GM12878 (cell line): ENCODE data around the gene E2F2. TPM values are rescaled to one million over a fixed set of nuclear protein-coding genes. Genes with fewer than 3 reads are reported as not detected.

Experiments used
- ATAC-seq: fragments of 200-7000 bp; cut with Tn5 transposase; 3 replicates; pipeline ENCODE4 v1.9.1; 2020; ENCODE audit warnings: mild to moderate bottlenecking, moderate library complexity
- BruUV-seq: library from RNA; stranded (reverse); fragments of 400-500 nt; replicated peaks from 2 replicates; lab custom pipeline; 2021; lab: Mats Ljungman, UMichigan
- CTCF ChIA-PET: fragments of 300-600 bp; sonication (Branson Sonifier 250); formaldehyde crosslinking; extraction: SDS; loops from one replicate; lab custom pipeline; 2021; ENCODE audit warnings: inconsistent platforms; lab: Yijun Ruan, JAX
- POLR2A ChIA-PET: fragments of 350-600 bp; formaldehyde crosslinking; extraction: SDS; loops from one replicate; lab custom pipeline; 2021; ENCODE audit warnings: inconsistent platforms; lab: Charles Lee
- RAD21 ChIA-PET: fragments of 300-600 bp; sonication (Branson Sonifier 250); formaldehyde crosslinking; loops from one replicate; lab custom pipeline; 2023; ENCODE audit warnings: antibody characterized with exemption; ENCODE audit not compliant: unreplicated experiment; lab: Charles Lee
- SMC1A ChIA-PET: fragments of 300-600 bp; sonication (Branson Sonifier 250); formaldehyde crosslinking; loops from one replicate; lab custom pipeline; 2023; ENCODE audit not compliant: unreplicated experiment, uncharacterized antibody; lab: Charles Lee
- DNase-seq: peaks from one replicate; pipeline ENCODE4 v3.0.0-alpha.2; 2011; ENCODE audit warnings: low read depth, low spot score
- FAIRE-seq: peaks from 3 replicates; lab custom pipeline; 2011; peaks lifted over from hg19 to GRCh38; lab: Jason Lieb, UNC
- H2AFZ ChIP-seq: 2 replicates; pipeline ENCODE4 v1.6.0; 2011; ENCODE audit warnings: low read depth, low read length, control low read depth; ENCODE audit not compliant: control insufficient read depth
- H3K27ac ChIP-seq: 2 replicates; pipeline ENCODE4 v1.5.1; 2011; ENCODE audit warnings: control low read depth; ENCODE audit not compliant: control insufficient read depth, insufficient read depth
- H3K27me3 ChIP-seq, 2 experiments: replicated peaks in 1 of 2; 2 replicates each; pipeline versions ENCODE4 v1.6.0 to v1.6.1; 2011; ENCODE audit warnings: low read length in 1 of 2; ENCODE audit not compliant: control insufficient read depth in 2 of 2, insufficient read depth in 2 of 2
- H3K36me3 ChIP-seq, 2 experiments: 2 replicates each; pipeline ENCODE4 v1.5.1; 2011; ENCODE audit warnings: low read length in 1 of 2; ENCODE audit not compliant: control insufficient read depth in 2 of 2, insufficient read depth in 2 of 2
- H3K4me1 ChIP-seq: 2 replicates; pipeline ENCODE4 v1.6.1; 2011; ENCODE audit warnings: mild to moderate bottlenecking, low read length, moderate library complexity, mixed read lengths; ENCODE audit not compliant: control insufficient read depth, insufficient read depth
- H3K4me2 ChIP-seq: 2 replicates; pipeline ENCODE4 v1.6.0; 2011; ENCODE audit warnings: control low read depth; ENCODE audit not compliant: control insufficient read depth, insufficient read depth
- H3K4me3 ChIP-seq: fragments of 200-600 bp; sonication (generic); 2 replicates; pipeline ENCODE4 v1.5.1; 2016
- H3K79me2 ChIP-seq: 2 replicates; pipeline ENCODE4 v1.6.0; 2011; ENCODE audit warnings: low read length; ENCODE audit not compliant: control insufficient read depth, insufficient read depth
- H3K9ac ChIP-seq: 2 replicates; pipeline ENCODE4 v1.8.0; 2011; ENCODE audit warnings: low read length, control low read depth, mixed read lengths; ENCODE audit not compliant: control insufficient read depth, insufficient read depth
- H3K9me3 ChIP-seq: replicated peaks from 3 replicates; pipeline ENCODE4 v1.5.1; 2011; ENCODE audit warnings: mild to moderate bottlenecking, low read length; ENCODE audit not compliant: control insufficient read depth, insufficient read depth
- H4K20me1 ChIP-seq: 2 replicates; pipeline ENCODE4 v1.6.0; 2011; ENCODE audit not compliant: control insufficient read depth, insufficient read depth
- BMI1 ChIP-seq: fragments of 450-650 bp; IDR thresholded peaks from 2 replicates; pipeline ENCODE4 v1.6.1; 2016; ENCODE audit warnings: mild to moderate bottlenecking, moderate library complexity, borderline replicate concordance
- KLF5 ChIP-seq: fragments of 450-650 bp; IDR thresholded peaks from 2 replicates; pipeline ENCODE4 v1.6.1; 2014; ENCODE audit warnings: mild to moderate bottlenecking; ENCODE audit not compliant: partially characterized antibody
- LARP7 ChIP-seq: fragments of 450-650 bp; IDR thresholded peaks from 2 replicates; pipeline ENCODE4 v1.6.1; 2017; ENCODE audit warnings: mild to moderate bottlenecking
- NFYA ChIP-seq: IDR thresholded peaks from 2 replicates; pipeline ENCODE4 v1.6.1; 2011; ENCODE audit warnings: low read depth, mild to moderate bottlenecking, low read length, improper control_type of control experiment, borderline replicate concordance
- NR2F1 ChIP-seq: fragments of 450-650 bp; conservative IDR thresholded peaks from 2 replicates; pipeline ENCODE4 v1.6.1; 2017; ENCODE audit warnings: mild to moderate bottlenecking
- PAX8 ChIP-seq: fragments of 450-650 bp; IDR thresholded peaks from 2 replicates; pipeline ENCODE4 v1.6.1; 2017; ENCODE audit warnings: mild to moderate bottlenecking, moderate library complexity
- RBBP5 ChIP-seq: fragments of 200-600 bp; sonication (generic); conservative IDR thresholded peaks from 2 replicates; pipeline ENCODE4 v1.6.1; 2016
- SMAD5 ChIP-seq: IDR thresholded peaks from 2 replicates; pipeline ENCODE4 v1.6.1; 2016; ENCODE audit warnings: antibody characterized with exemption, low read depth
- STAT3 ChIP-seq: IDR thresholded peaks from 2 replicates; pipeline ENCODE4 v1.6.1; 2011; ENCODE audit warnings: low read depth, low read length, improper control_type of control experiment
- ZZZ3 ChIP-seq: IDR thresholded peaks from 2 replicates; pipeline ENCODE4 v1.6.1; 2011; ENCODE audit warnings: low read depth; ENCODE audit not compliant: control insufficient read depth, insufficient read length
- WGBS: methylation state at CpG from one replicate; pipeline ENCODE4 v1.1.6; 2016; ENCODE audit warnings: low lambda C conversion rate; ENCODE audit not compliant: insufficient replicate concordance, insufficient coverage; ENCODE audit errors: missing lambda C conversion rate; 5-methylcytosine and 5-hydroxymethylcytosine counted together
- in situ Hi-C: fragments of 300-500 bp; cut with MboI; formaldehyde crosslinking; loops from 9 replicates; pipeline ENCODE4 v1.14.3; 2018; ENCODE audit warnings: mixed read lengths
- intact Hi-C: fragments of 100-400 bp; cut with micrococcal nuclease; formaldehyde crosslinking; loops from one replicate; pipeline ENCODE4 v1.14.2; 2022; ENCODE audit not compliant: unreplicated experiment
- polyA plus RNA-seq, 11 experiments: library from polyadenylated mRNA; depleted of rRNA in 4 of 11; unstranded in 6 of 11; stranded (reverse) in 5 of 11; fragments of >200 nt; fragmentation: Nextera tagmentation in 4 of 11; fragmentation: Illumina TruSeq in 1 of 11; extraction: Ambion mirVana in 4 of 11; extraction: Trizol in 1 of 11; gene quantifications; 1 replicate in 1 of 11; 2 replicates in 10 of 11; pipeline versions ENCODE4 v1.2.1 to v1.2.3, GENCODE V29; 2011 to 2016; ENCODE audit warnings: inconsistent platforms in 2 of 11, missing spikeins in 2 of 11, low read depth in 1 of 11
- total RNA-seq, 4 experiments: library from RNA; depleted of rRNA in 3 of 4; stranded (reverse); fragments of >200 nt in 3 of 4; fragmentation: Illumina TruSeq in 1 of 4; extraction: Trizol in 1 of 4; gene quantifications; 2 replicates each; pipeline versions ENCODE4 v1.2.1 to v1.2.3, GENCODE V29; 2013 to 2021
- TF ChIP-seq, protein P1 (sequence below): IDR thresholded peaks from 2 replicates; pipeline ENCODE4 v1.6.1; 2012; ENCODE audit warnings: improper control_type of control experiment, low read depth, low read length; ENCODE audit not compliant: insufficient replicate concordance
- TF ChIP-seq, protein P2 (sequence below): IDR thresholded peaks from 2 replicates; pipeline ENCODE4 v1.6.1; 2012; ENCODE audit warnings: mild to moderate bottlenecking, low read depth, low read length
- TF ChIP-seq, protein P3 (sequence below): fragments of 450-650 bp; IDR thresholded peaks from 2 replicates; pipeline ENCODE4 v1.6.1; 2014; ENCODE audit warnings: mild to moderate bottlenecking

Gene E2F2
- total and polyA plus RNA-seq, 10 of the 15 experiments (the other 5 are each of a cell fraction or from before 2014, with no cell fraction given), result 3.8 to 27.2 (median 14.6) TPM

DNA sequence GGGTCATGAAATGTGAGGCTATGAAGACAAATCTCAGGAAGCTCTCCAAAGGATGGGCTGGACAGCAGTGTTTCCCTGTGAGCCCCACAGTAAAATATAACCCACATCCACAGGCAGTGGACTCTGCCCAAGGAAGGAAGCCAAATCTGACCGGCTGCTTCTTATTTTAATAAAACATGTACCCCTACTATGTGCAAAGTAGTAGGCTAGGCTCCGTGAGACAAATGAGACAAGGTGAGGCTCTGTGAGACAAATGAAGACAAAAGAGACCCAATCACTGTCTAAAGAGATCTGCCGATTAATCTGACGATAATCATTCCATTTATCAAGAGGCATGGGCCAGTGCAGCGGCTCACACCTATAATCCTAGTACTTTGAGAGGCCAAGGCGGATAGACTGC, 49.1 kb downstream of the E2F2 start:
- no TSS peak for BruUV-seq
- H3K4me3 ChIP-seq, result no peak overlapping the region
- intact Hi-C loops, result no loop called here

More for the DNA sequence above, 49.1 kb downstream of the E2F2 start:
- in situ Hi-C loops, result no loop called here
- 96% methylated on average over 6 of the region's 6 CpGs for WGBS
- H3K4me2 ChIP-seq, result no peak overlapping the region
- H3K4me1 ChIP-seq, result peaks cover 15% of the 10 kb centered on the region
- ChIA-PET CTCF (interaction anchor here (1.4 kb wide), 1 partner anchor 57 kb away, joined by 5 read pairs; no protein-coding TSS in a partner anchor), SMC1A (interaction anchor here (1.7 kb wide), 2 partner anchors 13 to 15 kb away, joined by 3 to 5 read pairs; no protein-coding TSS in a partner anchor), RAD21 (interaction anchor here (1.1 kb wide), 1 partner anchor 153 kb away, joined by 3 read pairs; no protein-coding TSS in a partner anchor), POLR2A (interaction anchor here (1.4 kb wide), 1 partner anchor 46 kb away, joined by 6 read pairs; no protein-coding TSS in a partner anchor)
- ATAC-seq (no peak), DNase-seq (no peak), FAIRE-seq (no peak)
- H3K79me2 ChIP-seq, result no peaks in the 10 kb centered on the region
- no peaks in the 10 kb centered on the region; the same call in 1 of the 2 replicates for H4K20me1 ChIP-seq
- no peak overlapping the region for H3K9ac ChIP-seq
- H2AFZ ChIP-seq, result no peak overlapping the region
- no peaks in the 10 kb centered on the region for H3K36me3 ChIP-seq
- TF ChIP-seq STAT3 (no peak), SMAD5 (no peak), ZZZ3 (no peak), BMI1 (no peak), RBBP5 (no peak), PAX8 (no peak), NFYA (no peak), LARP7 (no peak), NR2F1 (no peak), KLF5 (no peak)
- TF ChIP-seq, protein P1, sequence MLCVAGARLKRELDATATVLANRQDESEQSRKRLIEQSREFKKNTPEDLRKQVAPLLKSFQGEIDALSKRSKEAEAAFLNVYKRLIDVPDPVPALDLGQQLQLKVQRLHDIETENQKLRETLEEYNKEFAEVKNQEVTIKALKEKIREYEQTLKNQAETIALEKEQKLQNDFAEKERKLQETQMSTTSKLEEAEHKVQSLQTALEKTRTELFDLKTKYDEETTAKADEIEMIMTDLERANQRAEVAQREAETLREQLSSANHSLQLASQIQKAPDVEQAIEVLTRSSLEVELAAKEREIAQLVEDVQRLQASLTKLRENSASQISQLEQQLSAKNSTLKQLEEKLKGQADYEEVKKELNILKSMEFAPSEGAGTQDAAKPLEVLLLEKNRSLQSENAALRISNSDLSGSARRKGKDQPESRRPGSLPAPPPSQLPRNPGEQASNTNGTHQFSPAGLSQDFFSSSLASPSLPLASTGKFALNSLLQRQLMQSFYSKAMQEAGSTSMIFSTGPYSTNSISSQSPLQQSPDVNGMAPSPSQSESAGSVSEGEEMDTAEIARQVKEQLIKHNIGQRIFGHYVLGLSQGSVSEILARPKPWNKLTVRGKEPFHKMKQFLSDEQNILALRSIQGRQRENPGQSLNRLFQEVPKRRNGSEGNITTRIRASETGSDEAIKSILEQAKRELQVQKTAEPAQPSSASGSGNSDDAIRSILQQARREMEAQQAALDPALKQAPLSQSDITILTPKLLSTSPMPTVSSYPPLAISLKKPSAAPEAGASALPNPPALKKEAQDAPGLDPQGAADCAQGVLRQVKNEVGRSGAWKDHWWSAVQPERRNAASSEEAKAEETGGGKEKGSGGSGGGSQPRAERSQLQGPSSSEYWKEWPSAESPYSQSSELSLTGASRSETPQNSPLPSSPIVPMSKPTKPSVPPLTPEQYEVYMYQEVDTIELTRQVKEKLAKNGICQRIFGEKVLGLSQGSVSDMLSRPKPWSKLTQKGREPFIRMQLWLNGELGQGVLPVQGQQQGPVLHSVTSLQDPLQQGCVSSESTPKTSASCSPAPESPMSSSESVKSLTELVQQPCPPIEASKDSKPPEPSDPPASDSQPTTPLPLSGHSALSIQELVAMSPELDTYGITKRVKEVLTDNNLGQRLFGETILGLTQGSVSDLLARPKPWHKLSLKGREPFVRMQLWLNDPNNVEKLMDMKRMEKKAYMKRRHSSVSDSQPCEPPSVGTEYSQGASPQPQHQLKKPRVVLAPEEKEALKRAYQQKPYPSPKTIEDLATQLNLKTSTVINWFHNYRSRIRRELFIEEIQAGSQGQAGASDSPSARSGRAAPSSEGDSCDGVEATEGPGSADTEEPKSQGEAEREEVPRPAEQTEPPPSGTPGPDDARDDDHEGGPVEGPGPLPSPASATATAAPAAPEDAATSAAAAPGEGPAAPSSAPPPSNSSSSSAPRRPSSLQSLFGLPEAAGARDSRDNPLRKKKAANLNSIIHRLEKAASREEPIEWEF, result no peak
- TF ChIP-seq, protein P2, sequence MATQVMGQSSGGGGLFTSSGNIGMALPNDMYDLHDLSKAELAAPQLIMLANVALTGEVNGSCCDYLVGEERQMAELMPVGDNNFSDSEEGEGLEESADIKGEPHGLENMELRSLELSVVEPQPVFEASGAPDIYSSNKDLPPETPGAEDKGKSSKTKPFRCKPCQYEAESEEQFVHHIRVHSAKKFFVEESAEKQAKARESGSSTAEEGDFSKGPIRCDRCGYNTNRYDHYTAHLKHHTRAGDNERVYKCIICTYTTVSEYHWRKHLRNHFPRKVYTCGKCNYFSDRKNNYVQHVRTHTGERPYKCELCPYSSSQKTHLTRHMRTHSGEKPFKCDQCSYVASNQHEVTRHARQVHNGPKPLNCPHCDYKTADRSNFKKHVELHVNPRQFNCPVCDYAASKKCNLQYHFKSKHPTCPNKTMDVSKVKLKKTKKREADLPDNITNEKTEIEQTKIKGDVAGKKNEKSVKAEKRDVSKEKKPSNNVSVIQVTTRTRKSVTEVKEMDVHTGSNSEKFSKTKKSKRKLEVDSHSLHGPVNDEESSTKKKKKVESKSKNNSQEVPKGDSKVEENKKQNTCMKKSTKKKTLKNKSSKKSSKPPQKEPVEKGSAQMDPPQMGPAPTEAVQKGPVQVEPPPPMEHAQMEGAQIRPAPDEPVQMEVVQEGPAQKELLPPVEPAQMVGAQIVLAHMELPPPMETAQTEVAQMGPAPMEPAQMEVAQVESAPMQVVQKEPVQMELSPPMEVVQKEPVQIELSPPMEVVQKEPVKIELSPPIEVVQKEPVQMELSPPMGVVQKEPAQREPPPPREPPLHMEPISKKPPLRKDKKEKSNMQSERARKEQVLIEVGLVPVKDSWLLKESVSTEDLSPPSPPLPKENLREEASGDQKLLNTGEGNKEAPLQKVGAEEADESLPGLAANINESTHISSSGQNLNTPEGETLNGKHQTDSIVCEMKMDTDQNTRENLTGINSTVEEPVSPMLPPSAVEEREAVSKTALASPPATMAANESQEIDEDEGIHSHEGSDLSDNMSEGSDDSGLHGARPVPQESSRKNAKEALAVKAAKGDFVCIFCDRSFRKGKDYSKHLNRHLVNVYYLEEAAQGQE, result no peak
- TF ChIP-seq, protein P3, sequence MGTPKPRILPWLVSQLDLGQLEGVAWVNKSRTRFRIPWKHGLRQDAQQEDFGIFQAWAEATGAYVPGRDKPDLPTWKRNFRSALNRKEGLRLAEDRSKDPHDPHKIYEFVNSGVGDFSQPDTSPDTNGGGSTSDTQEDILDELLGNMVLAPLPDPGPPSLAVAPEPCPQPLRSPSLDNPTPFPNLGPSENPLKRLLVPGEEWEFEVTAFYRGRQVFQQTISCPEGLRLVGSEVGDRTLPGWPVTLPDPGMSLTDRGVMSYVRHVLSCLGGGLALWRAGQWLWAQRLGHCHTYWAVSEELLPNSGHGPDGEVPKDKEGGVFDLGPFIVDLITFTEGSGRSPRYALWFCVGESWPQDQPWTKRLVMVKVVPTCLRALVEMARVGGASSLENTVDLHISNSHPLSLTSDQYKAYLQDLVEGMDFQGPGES, result no peak
- peaks cover 6 to 14% of the 10 kb centered on the region in 2 experiments for H3K27me3 ChIP-seq
- H3K9me3 ChIP-seq, result no peaks in the 10 kb centered on the region
- H3K27ac ChIP-seq, result no peak overlapping the region
